Measurements from ENCODE around the gene FICD.

DNA sequence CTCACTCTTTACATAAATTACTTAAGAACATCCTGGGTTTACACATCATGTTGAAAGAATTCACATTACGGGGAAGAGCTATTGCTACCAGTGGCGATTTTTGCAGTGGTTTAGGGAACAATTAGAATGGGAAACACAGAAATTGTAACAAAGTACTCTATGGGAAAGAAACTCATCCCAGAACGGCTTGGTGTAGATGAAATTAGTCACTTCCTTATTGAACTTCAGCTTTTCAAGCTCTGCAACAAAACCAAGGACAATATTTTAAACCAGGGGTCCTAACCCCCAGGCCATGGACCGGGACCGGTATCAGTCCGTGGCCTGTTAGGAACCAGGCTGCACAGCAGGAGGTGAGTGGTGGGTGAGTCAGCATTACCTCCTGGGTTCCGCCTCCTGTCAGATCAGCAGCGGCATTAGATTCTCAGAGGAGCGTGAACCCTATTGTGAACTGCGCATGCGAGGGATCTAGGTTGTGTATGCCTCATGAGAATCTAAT is 32.3 kb upstream of the FICD start:
- TF ChIP-seq POLR2AphosphoS5 (IDR thresholded peaks at IDR 0.05; ENCODE audit: low read depth, low read length) (no peak), TAF1 (CRISPR knock-in tag; IDR thresholded peaks at IDR 0.05) (no peak)

Data from HepG2 (cell line).